Tibial nerve (tissue), 4 donors: Measurements from ENCODE around the gene ARHGAP26. TPM values are rescaled to one million over a fixed set of nuclear protein-coding genes. Genes with fewer than 3 reads are reported as not detected.

Experiments used
- DNase-seq, 2 donors: peaks; one replicate each; pipeline ENCODE4 v3.0.0-alpha.2; 2019; ENCODE audit warnings: low spot score in 2 of 2
- H3K27ac ChIP-seq, 4 donors: fragments of 200-600 bp; sonication (generic) in 3 of 4; one replicate each; pipeline ENCODE4 v1.5.1; 2017 to 2019; ENCODE audit warnings: mild to moderate bottlenecking in 1 of 4
- H3K27me3 ChIP-seq, 2 donors: fragments of 200-600 bp; sonication (generic) in 1 of 2; one replicate each; pipeline versions ENCODE4 v1.5.1 to v1.6.0; 2017 to 2019
- H3K36me3 ChIP-seq, 3 donors: fragments of 200-600 bp; sonication (generic); one replicate each; pipeline ENCODE4 v1.5.1; 2018 to 2019
- H3K4me1 ChIP-seq, 4 donors: fragments of 200-600 bp; sonication (generic) in 3 of 4; one replicate each; pipeline ENCODE4 v1.5.1; 2017 to 2019
- H3K4me3 ChIP-seq, 4 donors: fragments of 200-600 bp; sonication (generic) in 3 of 4; one replicate each; pipeline ENCODE4 v1.5.1; 2017 to 2019; ENCODE audit warnings: mild to moderate bottlenecking in 1 of 4, moderate library complexity in 1 of 4
- H3K9me3 ChIP-seq, 4 donors: fragments of 200-600 bp; sonication (generic) in 3 of 4; one replicate each; pipeline ENCODE4 v1.5.1; 2017 to 2019
- EP300 ChIP-seq, 2 donors: sonication (generic); formaldehyde crosslinking; IDR thresholded peaks; one replicate each; pipeline ENCODE4 v1.6.1; 2017; ENCODE audit warnings: antibody characterized with exemption in 2 of 2, mild to moderate bottlenecking in 1 of 2
- POLR2A ChIP-seq, 2 donors: fragments of 450-650 bp; IDR thresholded peaks; one replicate each; pipeline ENCODE4 v1.6.1; 2017; ENCODE audit warnings: antibody characterized with exemption in 2 of 2, mild to moderate bottlenecking in 2 of 2, moderate library complexity in 2 of 2
- WGBS, 2 donors: methylation state at CpG; one replicate each; pipeline ENCODE4 v1.1.5; 2018; 5-methylcytosine and 5-hydroxymethylcytosine counted together
- total RNA-seq, 4 donors: library from RNA; depleted of rRNA; stranded (reverse); fragments of >200 nt; gene quantifications; one replicate each; pipeline ENCODE4 v1.1.0, GENCODE V29; 2016
- TF ChIP-seq, protein P1 (sequence below), 5 experiments: fragments of 200-600 bp in 3 of 5; fragments of 450-650 bp in 2 of 5; sonication (generic) in 3 of 5; IDR thresholded peaks; one replicate each; pipeline ENCODE4 v1.5.1; 2016 to 2019; ENCODE audit warnings: antibody characterized with exemption in 5 of 5, mild to moderate bottlenecking in 3 of 5, moderate library complexity in 2 of 5

ARHGAP26 gene
- total RNA-seq, 4 donors from 2014 or later = 33.7 to 77.8 (median 57.8) TPM

- Histone ChIP-seq H3K4me1 (peaks cover 0 to 37% (median 13%) of the 10 kb centered on the region in 4 donors), H3K27me3 (no peaks in the 10 kb centered on the region), H3K4me3 (no peak overlapping the region), H3K36me3 (no peaks in the 10 kb centered on the region), H3K9me3 (no peaks in the 10 kb centered on the region), H3K27ac (no peak overlapping the region)
- WGBS, 2 donors = 94 to 96% methylated on average over 5 of the region's 5 CpGs
- no peak for TF ChIP-seq POLR2A (IDR thresholded peaks at IDR 0.05)
- TF ChIP-seq EP300 (IDR thresholded peaks at IDR 0.05) = no peak
- TF ChIP-seq, protein P1, sequence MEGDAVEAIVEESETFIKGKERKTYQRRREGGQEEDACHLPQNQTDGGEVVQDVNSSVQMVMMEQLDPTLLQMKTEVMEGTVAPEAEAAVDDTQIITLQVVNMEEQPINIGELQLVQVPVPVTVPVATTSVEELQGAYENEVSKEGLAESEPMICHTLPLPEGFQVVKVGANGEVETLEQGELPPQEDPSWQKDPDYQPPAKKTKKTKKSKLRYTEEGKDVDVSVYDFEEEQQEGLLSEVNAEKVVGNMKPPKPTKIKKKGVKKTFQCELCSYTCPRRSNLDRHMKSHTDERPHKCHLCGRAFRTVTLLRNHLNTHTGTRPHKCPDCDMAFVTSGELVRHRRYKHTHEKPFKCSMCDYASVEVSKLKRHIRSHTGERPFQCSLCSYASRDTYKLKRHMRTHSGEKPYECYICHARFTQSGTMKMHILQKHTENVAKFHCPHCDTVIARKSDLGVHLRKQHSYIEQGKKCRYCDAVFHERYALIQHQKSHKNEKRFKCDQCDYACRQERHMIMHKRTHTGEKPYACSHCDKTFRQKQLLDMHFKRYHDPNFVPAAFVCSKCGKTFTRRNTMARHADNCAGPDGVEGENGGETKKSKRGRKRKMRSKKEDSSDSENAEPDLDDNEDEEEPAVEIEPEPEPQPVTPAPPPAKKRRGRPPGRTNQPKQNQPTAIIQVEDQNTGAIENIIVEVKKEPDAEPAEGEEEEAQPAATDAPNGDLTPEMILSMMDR (IDR thresholded peaks at IDR 0.05) = no peak
- no peak for DNase-seq
These were observed 341.6 kb downstream of the ARHGAP26 start for GRCh38 chr5:143111799-143112198.

GRCh38 chr5:143113461-143113860 is 343.3 kb downstream of the ARHGAP26 start:
- 79% methylated on average over 3 of the region's 3 CpGs for WGBS, 2 donors
- no peak for TF ChIP-seq EP300 (IDR thresholded peaks at IDR 0.05)
- TF ChIP-seq, protein P1 (IDR thresholded peaks at IDR 0.05) = no peak
- no peak for TF ChIP-seq POLR2A (IDR thresholded peaks at IDR 0.05)

DNA sequence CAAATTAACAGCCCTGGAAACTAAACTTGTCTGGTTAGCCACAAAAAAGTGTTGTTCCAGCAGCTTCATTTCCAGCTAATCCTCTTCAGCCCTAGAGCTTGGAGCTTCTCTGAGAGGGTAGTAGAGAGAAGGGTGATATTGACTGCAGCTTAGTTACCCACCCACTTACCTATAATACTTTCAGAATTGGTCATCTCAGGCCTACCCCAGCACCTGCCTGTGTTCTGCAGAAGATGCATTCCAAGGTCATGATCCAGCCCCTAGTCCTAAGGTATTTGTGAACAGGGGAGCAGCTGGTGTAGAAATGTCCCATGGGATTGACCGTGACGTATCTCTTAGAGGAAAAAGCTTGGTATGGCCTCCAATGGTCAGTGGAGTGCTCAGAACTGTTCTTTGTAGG is 344.3 kb downstream of the ARHGAP26 start:
- no peak overlapping the region for H3K27ac ChIP-seq
- H3K27me3 ChIP-seq = no peaks in the 10 kb centered on the region
- H3K4me1 ChIP-seq = peaks cover 0 to 22% (median 7%) of the 10 kb centered on the region in 4 donors
- TF ChIP-seq, protein P1 (IDR thresholded peaks at IDR 0.05) = no peak
- no peak for TF ChIP-seq POLR2A (IDR thresholded peaks at IDR 0.05)
- no peak for TF ChIP-seq EP300 (IDR thresholded peaks at IDR 0.05)
- no peak overlapping the region for H3K4me3 ChIP-seq
- 41 to 45% methylated on average over 2 of the region's 2 CpGs for WGBS, 2 donors
- H3K9me3 ChIP-seq = no peaks in the 10 kb centered on the region
- DNase-seq = no peak
- H3K36me3 ChIP-seq = no peaks in the 10 kb centered on the region

More at GRCh38 chr5:143113461-143113860, 343.3 kb downstream of the ARHGAP26 start:
- Histone ChIP-seq H3K27me3 (no peaks in the 10 kb centered on the region), H3K27ac (no peak overlapping the region), H3K4me3 (no peak overlapping the region), H3K36me3 (no peaks in the 10 kb centered on the region), H3K4me1 (peaks cover 0 to 30% (median 11%) of the 10 kb centered on the region in 4 donors), H3K9me3 (no peaks in the 10 kb centered on the region)
- DNase-seq = no peak

DNA sequence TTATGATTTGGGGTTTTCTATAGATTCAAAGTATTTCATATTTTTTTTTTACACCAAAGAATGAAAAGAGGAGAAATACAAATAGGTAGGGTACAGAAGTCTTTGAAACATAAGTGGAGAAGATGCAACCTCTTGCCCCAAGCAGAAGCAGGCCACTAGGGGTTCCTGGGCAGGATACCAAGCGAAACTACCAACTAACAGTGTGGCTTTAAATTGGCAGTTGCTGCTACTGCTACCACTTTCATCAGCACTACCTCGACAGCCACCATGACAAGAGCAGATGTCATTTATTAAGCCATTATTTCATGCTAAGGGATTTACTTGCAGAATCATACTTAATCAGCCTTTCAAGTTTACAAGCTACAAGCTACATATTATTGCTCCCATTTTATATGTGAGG is 345.2 kb downstream of the ARHGAP26 start:
- H3K9me3 ChIP-seq = no peaks in the 10 kb centered on the region
- no peak for DNase-seq
- no peaks in the 10 kb centered on the region for H3K27me3 ChIP-seq
- TF ChIP-seq POLR2A (IDR thresholded peaks at IDR 0.05) = no peak
- TF ChIP-seq EP300 (IDR thresholded peaks at IDR 0.05) = no peak
- TF ChIP-seq, protein P1 (IDR thresholded peaks at IDR 0.05) = no peak
- 91% methylated on average over 2 of the region's 2 CpGs for WGBS, 2 donors
- peaks cover 0 to 17% (median 7%) of the 10 kb centered on the region in 4 donors for H3K4me1 ChIP-seq
- no peak overlapping the region for H3K4me3 ChIP-seq
- H3K27ac ChIP-seq = no peak overlapping the region
- H3K36me3 ChIP-seq = no peaks in the 10 kb centered on the region

DNA sequence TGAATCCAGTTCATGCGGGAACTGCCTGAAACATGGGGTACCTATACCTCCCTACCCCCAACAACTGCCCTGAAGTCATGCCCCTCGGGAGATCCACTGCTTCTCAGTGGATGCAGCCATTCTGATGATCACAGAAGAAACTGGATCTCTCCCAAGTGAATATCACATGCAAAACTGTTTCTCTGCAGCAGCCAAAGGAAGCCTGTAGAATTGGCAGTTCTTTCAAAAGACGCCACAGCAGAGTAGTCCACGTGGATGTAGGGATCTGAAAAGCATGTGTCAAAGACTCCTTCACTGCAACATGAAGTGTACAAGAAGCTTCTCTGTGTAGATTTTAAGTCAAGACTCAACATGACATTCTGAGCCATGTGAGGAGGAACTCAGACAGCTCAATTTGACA is 346.6 kb downstream of the ARHGAP26 start:
- DNase-seq = no peak
- peaks cover 0 to 12% (median 0%) of the 10 kb centered on the region in 3 donors for H3K36me3 ChIP-seq
- 53 to 75% methylated on average over 4 of the region's 4 CpGs for WGBS, 2 donors
- H3K27me3 ChIP-seq = no peaks in the 10 kb centered on the region
- no peak for TF ChIP-seq EP300 (IDR thresholded peaks at IDR 0.05)
- TF ChIP-seq, protein P1 (IDR thresholded peaks at IDR 0.05) = no peak
- TF ChIP-seq POLR2A (IDR thresholded peaks at IDR 0.05) = no peak
- H3K4me3 ChIP-seq = no peak overlapping the region
- H3K9me3 ChIP-seq = no peaks in the 10 kb centered on the region
- peaks cover 0 to 4% (median 0%) of the 10 kb centered on the region in 4 donors for H3K4me1 ChIP-seq
- no peak overlapping the region for H3K27ac ChIP-seq
